K562 treated with DMSO at 1 percent for 48 hours (cell line): ENCODE results near the gene PHOX2B. TPM values are rescaled to one million over a fixed set of nuclear protein-coding genes. Genes with fewer than 3 reads are reported as not detected.

Source experiments
- total RNA-seq: library from RNA; unstranded; fragments of 300-600 nt; gene quantifications from 2 replicates; pipeline ENCODE4 v1.2.3, GENCODE V29; 2022; ENCODE audit warnings: low replicate concordance; ENCODE audit errors: extremely low read depth

PHOX2B gene
- not detected in 2 replicates for total RNA-seq

DNA sequence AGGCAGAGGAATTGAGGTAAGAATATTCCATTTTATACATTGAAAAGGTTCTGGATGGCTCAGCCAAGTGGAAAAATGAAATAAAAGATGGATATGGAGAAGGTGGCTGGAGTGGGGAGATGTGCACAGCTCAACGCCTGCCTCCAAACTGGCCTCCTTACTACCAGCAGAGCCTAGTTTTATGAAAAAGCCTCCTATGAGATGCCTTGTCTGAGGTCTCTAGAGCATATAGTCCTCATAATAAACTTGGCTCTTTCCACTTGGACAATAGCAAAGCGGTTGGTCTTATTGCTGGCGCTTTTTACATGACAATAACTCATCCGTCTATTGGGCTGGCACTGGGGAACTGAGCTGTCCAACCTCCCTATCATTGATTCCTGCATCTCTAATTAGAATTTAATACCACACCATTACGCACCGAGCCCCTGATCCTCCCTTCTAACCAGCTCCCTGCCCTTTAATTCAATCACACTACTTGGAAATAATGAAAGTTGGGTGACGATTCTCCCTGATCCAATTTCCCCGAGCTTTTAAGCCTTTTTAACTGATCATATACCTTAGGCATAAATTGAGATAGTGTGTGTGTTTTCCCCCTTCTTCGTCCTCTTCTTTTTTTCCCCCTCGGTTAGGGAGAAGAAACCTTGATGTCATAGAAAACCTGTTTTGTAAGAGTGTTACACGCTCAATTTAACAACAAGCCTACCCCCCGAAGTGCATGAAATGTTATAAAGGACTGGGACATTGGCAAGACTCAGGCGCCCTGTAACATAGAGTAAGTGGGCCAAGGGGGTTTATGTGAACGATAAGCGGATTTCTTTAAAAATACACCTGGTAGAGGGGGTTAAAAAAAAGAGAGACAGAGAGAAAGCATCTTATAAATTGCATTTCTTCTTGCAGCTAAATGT, at the start of gene PHOX2B:
PHOX2B (minus strand) TSS at position 155 of the 905 bp plus-strand sequence; CDS start at position 40, 115 bp downstream.

Other genes with a start within 250 kb of the PHOX2B start
- gene LIMCH1, start 210.6 kb downstream of the PHOX2B start, total RNA-seq, result not detected in 2 replicates
- gene TMEM33, start 186.7 kb upstream of the PHOX2B start, total RNA-seq, result not detected in 2 replicates
- gene DCAF4L1, start 233.0 kb upstream of the PHOX2B start, total RNA-seq, result not detected in 2 replicates
- gene SLC30A9, start 241.8 kb upstream of the PHOX2B start, total RNA-seq, result not detected in 2 replicates